ENCODE data around the gene FAM72A. TPM values are rescaled to one million over a fixed set of nuclear protein-coding genes. Genes with fewer than 3 reads are reported as not detected.
"Not testable (repeated sequence)": the region's sequence is repeated elsewhere in the genome, so short reads cannot be mapped to it uniquely, and the experiment has no call there.

FAM72A gene
- total and polyA plus RNA-seq, 5 experiments from 2014 or later: 0.28 to 1.1 (median 0.38) TPM; not detected in 2

DNA sequence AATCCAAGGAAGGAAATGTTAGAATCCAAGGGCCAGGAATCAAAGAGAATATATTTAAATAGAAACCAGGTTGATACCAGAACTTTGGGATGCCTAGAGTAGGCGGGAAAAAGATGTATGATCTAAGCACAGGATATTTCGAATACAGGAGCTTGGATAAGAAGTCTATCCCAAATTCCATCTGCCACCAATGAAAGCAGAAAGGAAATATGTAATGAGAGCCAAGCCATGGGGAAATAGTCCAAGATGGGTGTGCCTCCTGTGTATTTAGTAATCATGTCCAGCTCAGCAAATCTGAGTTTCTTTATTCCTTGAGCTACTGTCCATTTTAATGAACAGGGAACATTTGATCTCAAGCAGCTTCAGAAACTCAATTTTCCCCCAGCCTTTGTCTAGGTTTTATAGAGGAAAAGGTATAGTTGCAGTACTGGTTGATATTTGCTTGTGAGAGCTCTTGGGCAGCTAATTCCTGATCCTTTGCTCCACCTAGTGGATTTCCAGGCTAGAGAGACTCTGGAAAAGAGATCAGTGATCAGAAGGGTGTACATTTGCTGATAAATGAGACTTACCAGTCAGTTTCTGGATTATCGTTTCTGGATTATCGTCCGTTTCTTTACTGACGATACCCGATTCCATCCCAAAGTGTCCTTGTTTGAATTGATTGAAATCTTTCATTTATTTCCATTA is 28.3 kb downstream of the FAM72A start:
- H3K36me3 Mint-ChIP-seq, H3K27me3 Mint-ChIP-seq, H3K27ac Mint-ChIP-seq, H3K9me3 Mint-ChIP-seq, H3K4me1 Mint-ChIP-seq, H3K4me3 Mint-ChIP-seq, ATAC-seq, POLR2A ChIA-PET, DNase-seq: not testable (repeated sequence)

DNA sequence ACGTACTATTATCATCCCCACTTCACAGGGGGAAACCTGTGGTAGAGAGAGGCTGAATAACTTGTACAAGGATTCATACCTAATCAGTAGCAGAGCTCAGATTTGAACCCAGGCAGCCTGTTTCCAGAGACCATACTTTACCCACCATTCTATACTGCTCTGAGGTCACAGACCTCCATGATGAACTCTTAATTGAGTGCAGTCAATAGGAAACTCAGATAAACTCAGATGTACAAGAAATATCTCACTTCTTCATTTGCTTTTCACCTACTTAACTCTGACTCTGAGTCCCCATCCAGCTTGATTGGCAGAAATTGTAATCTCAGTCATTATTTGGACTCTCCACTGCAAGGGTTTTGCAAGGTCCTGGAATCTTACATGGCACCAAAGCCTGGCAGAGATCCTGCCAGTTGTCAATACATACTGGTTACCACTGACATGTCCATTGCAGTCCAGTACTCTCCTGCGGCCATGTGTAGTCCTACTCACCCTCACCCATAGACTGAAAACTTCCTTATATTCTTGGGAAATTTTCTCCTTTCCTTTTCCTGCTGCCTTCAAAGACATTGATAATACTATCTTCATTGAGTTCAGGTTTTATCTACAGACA is 29.4 kb downstream of the FAM72A start:
- H3K4me3 Mint-ChIP-seq, H3K4me1 Mint-ChIP-seq, H3K9me3 Mint-ChIP-seq, POLR2A ChIA-PET, H3K27ac Mint-ChIP-seq, ATAC-seq, H3K27me3 Mint-ChIP-seq, H3K36me3 Mint-ChIP-seq, DNase-seq: not testable (repeated sequence)

DNA sequence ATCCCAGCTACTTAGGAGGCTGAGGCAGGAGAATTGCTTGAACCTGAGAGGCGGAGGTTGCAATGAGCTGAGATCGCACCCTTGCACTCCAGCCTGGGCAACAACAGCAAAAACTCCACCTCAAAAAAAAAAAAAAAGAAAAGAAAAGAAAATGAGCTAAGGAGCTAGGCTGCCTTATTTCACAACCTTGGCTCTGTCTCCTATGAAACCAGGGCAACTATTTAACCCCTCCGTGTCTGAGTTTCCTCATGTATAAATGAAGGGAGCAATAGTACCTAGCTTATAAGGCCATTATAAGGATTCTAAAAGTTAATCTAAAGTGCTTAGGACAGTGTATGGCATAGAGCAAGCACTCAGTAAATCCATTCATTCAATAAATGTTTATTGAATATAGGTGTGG is 32.8 kb downstream of the FAM72A start:
- H3K9me3 Mint-ChIP-seq, POLR2A ChIA-PET, DNase-seq, H3K27me3 Mint-ChIP-seq, H3K36me3 Mint-ChIP-seq, H3K27ac Mint-ChIP-seq, H3K4me3 Mint-ChIP-seq, ATAC-seq, H3K4me1 Mint-ChIP-seq: not testable (repeated sequence)

DNA sequence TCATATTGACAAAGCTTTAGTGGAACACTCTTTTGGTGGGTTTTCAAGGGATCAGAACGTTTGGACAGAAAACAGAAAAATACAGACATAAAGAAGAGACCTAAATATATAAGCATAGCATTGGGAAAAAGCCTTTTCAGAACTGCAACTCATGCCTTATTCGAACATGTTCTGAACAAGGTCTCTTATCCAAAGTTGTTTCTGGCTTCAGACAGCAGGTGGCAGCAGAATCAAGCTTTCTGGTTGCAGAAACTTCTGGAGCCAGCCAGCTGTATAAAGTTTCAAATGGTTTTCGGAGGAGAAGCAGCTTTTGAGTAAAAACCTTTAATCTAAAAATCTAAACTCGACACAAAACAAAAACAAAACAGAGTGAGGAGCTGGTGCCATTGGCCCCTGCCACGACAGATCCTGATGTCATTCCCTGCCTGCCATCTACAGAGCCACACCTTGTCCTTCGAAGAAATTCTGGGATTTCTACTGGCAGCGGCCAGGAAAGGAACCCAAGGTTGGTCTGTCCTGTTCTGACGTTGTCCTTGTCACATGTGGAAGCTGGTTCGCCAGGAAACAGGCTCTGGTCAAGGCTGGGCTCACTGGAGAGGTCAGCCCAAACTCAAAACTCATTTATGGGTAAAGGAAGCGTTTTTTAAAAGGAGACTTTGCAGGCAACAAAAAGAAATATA is 35.1 kb downstream of the FAM72A start:
- H3K9me3 Mint-ChIP-seq, H3K27me3 Mint-ChIP-seq, H3K4me3 Mint-ChIP-seq, H3K27ac Mint-ChIP-seq, POLR2A ChIA-PET, H3K4me1 Mint-ChIP-seq, H3K36me3 Mint-ChIP-seq: not testable (repeated sequence)
- ATAC-seq (peak; percentile 57 to 64), DNase-seq (peak in 3 of 10 donors; percentile 9 to 26 (median 10))

DNA sequence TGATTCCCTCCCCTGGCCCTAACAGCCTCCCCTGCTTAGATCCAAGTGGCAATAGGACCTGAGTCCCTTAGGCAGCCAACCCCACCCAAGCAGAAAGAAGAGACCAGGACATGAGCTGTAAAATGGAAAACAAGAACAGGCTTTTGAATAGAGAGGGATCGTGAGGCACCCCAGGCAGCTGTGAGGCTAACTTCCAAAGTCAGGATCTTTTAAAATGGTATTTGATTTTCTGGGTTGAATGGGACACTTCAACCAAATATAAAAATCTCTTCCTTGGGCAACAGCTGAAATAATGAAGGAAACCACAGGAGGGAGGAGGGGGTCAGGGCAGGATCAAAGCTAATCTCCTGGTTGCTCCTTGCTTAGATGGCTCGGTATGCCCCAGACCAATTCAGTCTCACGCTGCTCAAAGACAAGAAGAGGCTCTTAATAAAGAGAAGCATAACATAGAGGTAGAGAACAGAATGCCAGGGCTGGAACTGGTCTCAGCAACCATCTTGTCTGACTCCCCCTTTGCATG is 56.8 kb downstream of the FAM72A start:
- ATAC-seq (no peak), DNase-seq (no peak)
- Mint-ChIP-seq H3K9me3 (peaks cover 0 to 5% (median 0%) of the 10 kb centered on the region in 9 donors), H3K27me3 (peaks cover 0 to 7% (median 4%) of the 10 kb centered on the region in 5 donors), H3K4me1 (peaks cover 0 to 10% (median 8%) of the 10 kb centered on the region in 4 donors), H3K36me3 (no peaks in the 10 kb centered on the region), H3K4me3 (no peak overlapping the region), H3K27ac (no peak overlapping the region)
- POLR2A ChIA-PET: no interaction called here

DNA sequence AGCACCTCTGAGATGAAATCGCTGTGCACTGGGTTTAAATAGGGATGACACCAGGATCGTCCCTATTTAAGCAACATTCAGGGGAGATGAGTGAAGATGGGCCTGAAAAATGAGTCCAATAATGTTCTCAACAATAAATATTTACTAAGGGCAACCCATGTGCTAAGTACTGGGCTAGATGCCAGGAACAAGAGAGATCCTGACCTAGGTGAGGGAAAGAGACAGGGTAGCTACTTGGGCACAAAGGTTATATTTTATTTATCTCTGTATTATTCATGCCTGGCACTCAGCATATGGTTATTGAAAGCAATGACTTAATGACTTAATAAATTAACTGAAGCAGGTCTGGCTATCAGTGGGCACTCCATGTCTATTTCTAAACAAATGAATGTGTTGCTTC is 58.0 kb downstream of the FAM72A start:
- POLR2A ChIA-PET: no interaction called here
- H3K27ac Mint-ChIP-seq: no peak overlapping the region
- ATAC-seq (no peak), DNase-seq (no peak)
- peaks cover 0 to 10% (median 6%) of the 10 kb centered on the region in 5 donors for H3K27me3 Mint-ChIP-seq
- peaks cover 0 to 10% (median 8%) of the 10 kb centered on the region in 4 donors for H3K4me1 Mint-ChIP-seq
- peaks cover 0 to 5% (median 0%) of the 10 kb centered on the region in 9 donors for H3K9me3 Mint-ChIP-seq
- H3K36me3 Mint-ChIP-seq: no peaks in the 10 kb centered on the region
- H3K4me3 Mint-ChIP-seq: no peak overlapping the region

DNA sequence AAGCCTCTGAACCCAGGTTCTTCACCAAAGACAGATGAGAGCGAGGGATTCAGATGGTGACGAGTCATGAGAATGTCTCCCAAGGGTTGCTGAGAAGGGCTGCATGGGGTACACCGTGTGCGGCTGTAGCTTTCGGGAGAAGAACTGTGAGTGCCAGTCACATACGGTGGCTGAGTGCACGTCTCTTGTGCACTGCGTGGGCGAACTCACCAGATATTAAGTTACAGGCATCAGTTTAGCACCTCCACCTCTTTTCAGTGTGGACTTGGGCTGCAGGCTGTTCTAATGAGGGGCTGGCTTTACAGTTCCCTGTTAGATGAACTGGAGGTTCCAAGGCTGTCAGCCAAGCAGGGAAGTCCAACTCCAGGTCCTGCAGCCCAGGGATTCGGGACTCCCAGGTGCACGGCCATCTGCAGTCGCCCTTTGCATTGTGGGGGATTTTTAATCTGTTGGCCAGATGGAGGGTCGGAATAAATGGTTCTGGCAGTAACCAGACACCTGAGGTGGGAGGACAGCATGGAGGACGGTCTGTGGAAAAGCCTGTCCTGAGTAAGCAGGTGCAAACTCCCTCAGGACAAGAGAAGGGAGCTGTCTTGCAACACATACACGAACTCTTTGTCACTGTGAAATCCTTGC is 59.0 kb downstream of the FAM72A start:
- POLR2A ChIA-PET: no interaction called here
- ATAC-seq (no peak), DNase-seq (no peak)
- H3K4me3 Mint-ChIP-seq: no peak overlapping the region
- H3K36me3 Mint-ChIP-seq: no peaks in the 10 kb centered on the region
- peaks cover 0 to 10% (median 8%) of the 10 kb centered on the region in 4 donors for H3K4me1 Mint-ChIP-seq
- peaks cover 0 to 4% (median 0%) of the 10 kb centered on the region in 9 donors for H3K9me3 Mint-ChIP-seq
- H3K27ac Mint-ChIP-seq: no peak overlapping the region
- peaks cover 0 to 14% (median 7%) of the 10 kb centered on the region in 5 donors for H3K27me3 Mint-ChIP-seq

DNA sequence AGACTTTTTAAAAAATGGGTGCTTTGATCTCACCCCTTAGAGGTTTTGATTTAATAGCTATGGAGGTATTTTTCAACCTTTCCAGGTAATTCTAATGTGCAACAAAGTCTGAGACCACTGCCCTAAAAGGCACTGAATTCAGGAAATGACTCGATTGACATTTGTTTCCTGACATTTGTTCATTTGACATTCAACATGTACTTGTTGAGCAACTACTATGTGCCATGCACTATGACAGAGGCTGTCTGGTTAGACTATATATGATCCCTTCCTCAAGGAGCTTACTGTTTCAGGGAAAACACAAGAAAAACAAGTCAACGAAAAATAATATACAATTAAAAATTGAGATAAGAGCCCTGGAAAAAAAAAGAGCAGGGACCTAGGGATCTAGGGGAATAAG is 59.9 kb downstream of the FAM72A start:
- Mint-ChIP-seq H3K9me3 (no peaks in the 10 kb centered on the region), H3K4me3 (no peak overlapping the region), H3K4me1 (peaks cover 0 to 10% (median 8%) of the 10 kb centered on the region in 4 donors), H3K27ac (peak overlapping the region in 1 of 10 donors; percentile 31), H3K36me3 (no peaks in the 10 kb centered on the region), H3K27me3 (peaks cover 2 to 17% (median 10%) of the 10 kb centered on the region in 5 donors)
- DNase-seq (no peak), ATAC-seq (no peak)
- POLR2A ChIA-PET: no interaction called here

DNA sequence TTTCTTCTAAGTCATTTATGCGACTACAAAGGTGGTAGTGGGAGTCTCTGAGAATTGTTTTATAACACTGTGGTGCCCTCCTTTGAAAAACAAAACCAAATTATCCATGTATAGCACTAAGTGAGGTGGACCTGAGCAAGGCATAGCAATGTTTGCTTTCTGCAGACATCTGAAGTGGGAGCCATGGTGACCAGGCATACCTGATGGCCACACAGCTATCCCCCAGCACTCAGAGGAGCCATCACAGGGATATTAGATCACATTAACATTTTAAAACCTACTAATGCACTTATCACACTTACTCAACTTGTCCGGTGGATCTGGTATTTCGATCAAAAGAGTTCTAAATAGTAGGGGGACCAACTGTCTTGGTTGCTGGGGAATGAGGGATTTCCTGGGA is 60.6 kb downstream of the FAM72A start:
- H3K36me3 Mint-ChIP-seq: no peaks in the 10 kb centered on the region
- no peak overlapping the region for H3K4me3 Mint-ChIP-seq
- no peak overlapping the region for H3K27ac Mint-ChIP-seq
- DNase-seq: no peak
- H3K27me3 Mint-ChIP-seq: peaks cover 2 to 17% (median 10%) of the 10 kb centered on the region in 5 donors
- POLR2A ChIA-PET: no interaction called here
- peaks cover 0 to 10% (median 8%) of the 10 kb centered on the region in 4 donors for H3K4me1 Mint-ChIP-seq
- no peak for ATAC-seq
- no peaks in the 10 kb centered on the region for H3K9me3 Mint-ChIP-seq

DNA sequence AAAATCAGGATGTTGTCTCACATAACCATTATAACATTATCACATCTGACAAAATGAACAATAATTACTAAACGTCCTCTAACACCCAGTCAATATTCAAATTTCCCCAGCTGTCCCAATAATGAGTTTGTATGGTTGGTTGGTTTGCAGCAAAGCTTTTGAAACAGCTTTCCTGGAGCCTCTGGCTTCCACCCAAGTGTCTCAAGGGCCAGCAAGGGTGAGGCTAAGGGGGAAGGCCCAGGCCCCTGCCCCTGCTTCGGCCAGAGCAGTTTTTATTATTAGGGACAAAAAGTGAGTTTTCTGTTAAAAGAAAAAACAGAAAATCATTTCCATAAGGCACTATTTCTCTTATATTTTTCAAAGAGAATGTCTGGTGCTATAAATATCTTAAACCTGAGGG is 66.4 kb downstream of the FAM72A start:
- ATAC-seq (no peak), DNase-seq (no peak)
- Mint-ChIP-seq H3K4me1 (peaks cover under 1 to 3% (median 3%) of the 10 kb centered on the region in 4 donors), H3K9me3 (no peaks in the 10 kb centered on the region), H3K27me3 (peaks cover 0 to 21% (median 10%) of the 10 kb centered on the region in 5 donors), H3K27ac (no peak overlapping the region), H3K36me3 (no peaks in the 10 kb centered on the region), H3K4me3 (no peak overlapping the region)
- POLR2A ChIA-PET: no interaction called here

All from naive thymus-derived CD8-positive, alpha-beta T cell (primary cell).